Suprapubic skin (tissue), 4 donors: ENCODE results near the gene PDGFC. TPM values are rescaled to one million over a fixed set of nuclear protein-coding genes. Genes with fewer than 3 reads are reported as not detected.

ENCODE experiments used
- DNase-seq, 2 donors: peaks; one replicate each; pipeline ENCODE4 v3.0.0-alpha.2; 2019; ENCODE audit warnings: low spot score in 2 of 2
- H3K27ac ChIP-seq: fragments of 200-600 bp; sonication (generic); one replicate; pipeline ENCODE4 v1.5.1; 2019
- H3K27me3 ChIP-seq: fragments of 200-600 bp; sonication (generic); one replicate; pipeline ENCODE4 v1.5.1; 2019
- H3K36me3 ChIP-seq: fragments of 200-600 bp; sonication (generic); one replicate; pipeline ENCODE4 v1.5.1; 2019
- H3K4me1 ChIP-seq: fragments of 200-600 bp; sonication (generic); one replicate; pipeline ENCODE4 v1.5.1; 2019
- H3K4me3 ChIP-seq: fragments of 200-600 bp; sonication (generic); one replicate; pipeline ENCODE4 v1.5.1; 2019; ENCODE audit warnings: mild to moderate bottlenecking
- H3K9me3 ChIP-seq: fragments of 200-600 bp; sonication (generic); one replicate; pipeline ENCODE4 v1.5.1; 2019
- EP300 ChIP-seq: sonication (generic); formaldehyde crosslinking; IDR thresholded peaks from one replicate; pipeline ENCODE4 v1.6.1; 2017; ENCODE audit warnings: antibody characterized with exemption
- POLR2A ChIP-seq, 2 donors: fragments of 450-650 bp; IDR thresholded peaks; one replicate each; pipeline ENCODE4 v1.6.1; 2017; ENCODE audit warnings: antibody characterized with exemption in 2 of 2, mild to moderate bottlenecking in 2 of 2, moderate library complexity in 2 of 2
- POLR2AphosphoS5 ChIP-seq, 3 donors: sonication (generic); formaldehyde crosslinking; IDR thresholded peaks; one replicate each; pipeline ENCODE4 v1.6.1; 2017; ENCODE audit warnings: antibody characterized with exemption in 3 of 3
- WGBS: methylation state at CpG from one replicate; pipeline ENCODE4 v1.1.5; 2018; 5-methylcytosine and 5-hydroxymethylcytosine counted together
- total RNA-seq, 4 donors: library from RNA; depleted of rRNA; stranded (reverse); fragments of >200 nt; gene quantifications; one replicate each; pipeline ENCODE4 v1.1.0, GENCODE V29; 2016
- TF ChIP-seq, protein P1 (sequence below), 2 donors: fragments of 200-600 bp in 1 of 2; fragments of 450-650 bp in 1 of 2; sonication (generic) in 1 of 2; IDR thresholded peaks; one replicate each; pipeline ENCODE4 v1.5.1; 2016 to 2019; ENCODE audit warnings: antibody characterized with exemption in 2 of 2, mild to moderate bottlenecking in 1 of 2, moderate library complexity in 1 of 2

PDGFC gene
- total RNA-seq, 4 donors from 2014 or later, result 12.0 to 26.4 (median 22.4) TPM

DNA sequence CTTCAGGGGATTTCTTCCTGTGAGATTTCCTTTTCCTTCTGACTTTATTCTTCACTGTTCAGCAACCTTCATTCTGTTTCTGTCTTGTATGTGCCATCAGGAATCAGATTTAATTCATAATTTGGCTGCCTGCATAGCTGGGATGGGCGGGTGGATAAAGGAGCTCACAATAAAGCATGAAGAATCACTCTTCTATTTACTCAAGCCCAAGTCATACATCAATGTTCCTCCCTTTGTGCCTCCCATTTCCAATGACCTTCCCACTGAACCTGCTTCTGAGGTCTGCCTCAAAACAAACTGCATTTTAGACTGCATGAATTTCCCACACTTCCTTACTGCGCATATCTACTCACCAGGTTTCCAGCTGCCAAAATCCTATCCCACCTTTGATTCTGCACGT, 14.0 kb downstream of the PDGFC start:
- H3K9me3 ChIP-seq, result no peaks in the 10 kb centered on the region
- no peak for DNase-seq
- H3K4me1 ChIP-seq, result peaks cover 11% of the 10 kb centered on the region
- TF ChIP-seq, protein P1, sequence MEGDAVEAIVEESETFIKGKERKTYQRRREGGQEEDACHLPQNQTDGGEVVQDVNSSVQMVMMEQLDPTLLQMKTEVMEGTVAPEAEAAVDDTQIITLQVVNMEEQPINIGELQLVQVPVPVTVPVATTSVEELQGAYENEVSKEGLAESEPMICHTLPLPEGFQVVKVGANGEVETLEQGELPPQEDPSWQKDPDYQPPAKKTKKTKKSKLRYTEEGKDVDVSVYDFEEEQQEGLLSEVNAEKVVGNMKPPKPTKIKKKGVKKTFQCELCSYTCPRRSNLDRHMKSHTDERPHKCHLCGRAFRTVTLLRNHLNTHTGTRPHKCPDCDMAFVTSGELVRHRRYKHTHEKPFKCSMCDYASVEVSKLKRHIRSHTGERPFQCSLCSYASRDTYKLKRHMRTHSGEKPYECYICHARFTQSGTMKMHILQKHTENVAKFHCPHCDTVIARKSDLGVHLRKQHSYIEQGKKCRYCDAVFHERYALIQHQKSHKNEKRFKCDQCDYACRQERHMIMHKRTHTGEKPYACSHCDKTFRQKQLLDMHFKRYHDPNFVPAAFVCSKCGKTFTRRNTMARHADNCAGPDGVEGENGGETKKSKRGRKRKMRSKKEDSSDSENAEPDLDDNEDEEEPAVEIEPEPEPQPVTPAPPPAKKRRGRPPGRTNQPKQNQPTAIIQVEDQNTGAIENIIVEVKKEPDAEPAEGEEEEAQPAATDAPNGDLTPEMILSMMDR (IDR thresholded peaks at IDR 0.05), result no peak
- TF ChIP-seq EP300 (no peak), POLR2A (IDR thresholded peaks at IDR 0.05) (no peak), POLR2AphosphoS5 (IDR thresholded peaks at IDR 0.05) (no peak)
- no peak overlapping the region for H3K27ac ChIP-seq
- WGBS, result 72% methylated on average over 3 of the region's 3 CpGs
- no peak overlapping the region for H3K4me3 ChIP-seq
- H3K27me3 ChIP-seq, result no peaks in the 10 kb centered on the region
- H3K36me3 ChIP-seq, result no peaks in the 10 kb centered on the region

DNA sequence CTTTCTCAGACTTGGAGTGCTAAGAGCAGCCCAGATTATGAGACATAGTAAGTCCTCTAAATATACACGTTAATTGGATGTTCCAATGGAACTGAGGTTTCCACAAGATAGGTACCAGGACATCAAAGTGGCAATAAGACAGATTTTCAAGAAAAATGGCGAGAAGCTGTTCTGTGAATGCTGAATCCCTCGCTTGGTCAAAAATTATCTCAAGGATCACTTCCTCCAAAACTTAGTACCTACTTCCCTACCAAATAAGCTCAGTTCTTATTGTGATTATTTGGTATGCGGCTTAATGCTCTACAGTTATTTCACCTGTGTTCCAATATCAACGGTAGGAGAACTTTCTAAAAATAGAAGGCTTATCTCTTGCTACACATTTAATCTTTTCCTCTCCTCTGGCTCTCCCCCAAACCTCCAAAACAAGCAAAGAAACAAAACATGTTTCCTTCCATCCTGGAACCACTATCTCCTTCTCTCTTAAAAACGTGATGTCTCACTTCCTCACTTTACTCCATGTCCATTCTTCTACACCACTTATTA, 14.7 kb downstream of the PDGFC start:
- whole genome bisulfite sequencing, result 74% methylated on average over 6 of the region's 6 CpGs
- no peaks in the 10 kb centered on the region for H3K27me3 ChIP-seq
- H3K9me3 ChIP-seq, result no peaks in the 10 kb centered on the region
- peaks cover 11% of the 10 kb centered on the region for H3K4me1 ChIP-seq
- no peak for TF ChIP-seq EP300
- TF ChIP-seq POLR2A (IDR thresholded peaks at IDR 0.05), result no peak
- no peak for TF ChIP-seq POLR2AphosphoS5 (IDR thresholded peaks at IDR 0.05)
- H3K36me3 ChIP-seq, result no peaks in the 10 kb centered on the region
- no peak overlapping the region for H3K4me3 ChIP-seq
- no peak for DNase-seq
- no peak overlapping the region for H3K27ac ChIP-seq

DNA sequence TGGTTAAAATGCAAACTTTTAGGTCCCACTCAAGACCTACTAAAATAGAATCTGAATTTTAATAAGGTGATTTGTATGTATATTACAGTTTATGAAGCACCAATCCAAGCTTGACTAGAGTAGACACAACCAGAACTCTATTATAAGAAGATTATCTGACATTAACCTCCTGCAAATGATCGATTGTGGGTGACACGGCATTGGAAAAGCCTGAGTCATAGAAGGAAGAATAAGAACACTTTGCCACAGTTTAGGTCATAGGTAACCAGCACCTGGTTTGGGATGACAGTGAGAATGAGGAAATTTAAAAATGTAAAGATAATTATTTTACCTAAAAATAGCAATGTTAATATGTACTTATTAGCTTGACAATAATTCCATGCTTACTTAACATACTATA, 15.2 kb downstream of the PDGFC start:
- DNase-seq, result no peak
- no peaks in the 10 kb centered on the region for H3K9me3 ChIP-seq
- peaks cover 11% of the 10 kb centered on the region for H3K4me1 ChIP-seq
- no peaks in the 10 kb centered on the region for H3K27me3 ChIP-seq
- no peaks in the 10 kb centered on the region for H3K36me3 ChIP-seq
- no peak overlapping the region for H3K4me3 ChIP-seq
- TF ChIP-seq EP300, result no peak
- no peak overlapping the region for H3K27ac ChIP-seq
- WGBS, result 91% methylated on average over 2 of the region's 2 CpGs

DNA sequence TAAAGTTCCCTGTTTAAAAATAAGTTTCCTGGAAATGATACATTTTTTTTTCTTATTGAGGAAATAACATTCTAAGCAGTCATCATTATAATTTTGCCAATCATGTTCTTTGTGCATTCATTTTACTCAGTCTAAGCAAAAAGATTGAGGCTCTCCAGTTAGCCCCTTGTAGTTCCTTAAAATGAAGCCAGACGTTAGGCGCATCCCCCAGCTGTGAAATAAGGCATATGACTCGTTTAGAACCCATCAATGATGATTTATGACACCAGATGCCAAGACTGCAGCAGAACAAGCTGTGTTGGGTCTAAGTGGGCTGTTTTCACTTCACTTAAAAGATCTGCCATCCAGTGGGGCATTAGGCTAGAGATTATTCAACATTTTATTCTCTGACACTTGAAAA, 17.0 kb downstream of the PDGFC start:
- H3K4me1 ChIP-seq, result peaks cover 23% of the 10 kb centered on the region
- DNase-seq, result no peak
- no peaks in the 10 kb centered on the region for H3K36me3 ChIP-seq
- 60% methylated on average over 3 of the region's 3 CpGs for WGBS
- H3K27me3 ChIP-seq, result no peaks in the 10 kb centered on the region
- H3K4me3 ChIP-seq, result no peak overlapping the region
- H3K9me3 ChIP-seq, result no peaks in the 10 kb centered on the region
- no peak overlapping the region for H3K27ac ChIP-seq
- TF ChIP-seq POLR2AphosphoS5 (IDR thresholded peaks at IDR 0.05) (no peak), EP300 (no peak), POLR2A (IDR thresholded peaks at IDR 0.05) (no peak)
- TF ChIP-seq, protein P1 (IDR thresholded peaks at IDR 0.05), result no peak

DNA sequence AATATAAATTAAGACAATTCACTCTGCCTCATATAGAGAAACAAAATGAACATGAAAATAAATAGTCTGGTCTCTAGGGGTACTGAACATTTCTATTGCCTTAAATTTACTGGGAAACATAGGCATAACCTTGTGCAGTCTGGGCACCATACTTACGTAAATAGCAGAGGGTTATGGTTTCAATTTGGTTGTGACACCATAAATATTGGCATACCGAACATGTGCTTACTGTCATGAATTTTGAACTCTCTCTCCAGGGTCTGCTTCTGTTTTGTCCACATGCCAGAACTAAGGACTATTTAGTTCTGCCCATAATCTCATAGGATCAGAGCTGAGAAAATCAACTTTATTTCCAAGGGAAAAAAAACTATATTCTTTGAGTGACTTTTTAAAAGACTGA, 17.6 kb downstream of the PDGFC start:
- Histone ChIP-seq H3K27me3 (no peaks in the 10 kb centered on the region), H3K4me1 (peaks cover 23% of the 10 kb centered on the region), H3K36me3 (no peaks in the 10 kb centered on the region), H3K4me3 (no peak overlapping the region), H3K9me3 (no peaks in the 10 kb centered on the region), H3K27ac (no peak overlapping the region)
- TF ChIP-seq, protein P1 (IDR thresholded peaks at IDR 0.05), result no peak
- TF ChIP-seq EP300 (no peak), POLR2AphosphoS5 (IDR thresholded peaks at IDR 0.05) (no peak), POLR2A (IDR thresholded peaks at IDR 0.05) (no peak)
- WGBS, result 68% methylated on average over 2 of the region's 2 CpGs
- no peak for DNase-seq

DNA sequence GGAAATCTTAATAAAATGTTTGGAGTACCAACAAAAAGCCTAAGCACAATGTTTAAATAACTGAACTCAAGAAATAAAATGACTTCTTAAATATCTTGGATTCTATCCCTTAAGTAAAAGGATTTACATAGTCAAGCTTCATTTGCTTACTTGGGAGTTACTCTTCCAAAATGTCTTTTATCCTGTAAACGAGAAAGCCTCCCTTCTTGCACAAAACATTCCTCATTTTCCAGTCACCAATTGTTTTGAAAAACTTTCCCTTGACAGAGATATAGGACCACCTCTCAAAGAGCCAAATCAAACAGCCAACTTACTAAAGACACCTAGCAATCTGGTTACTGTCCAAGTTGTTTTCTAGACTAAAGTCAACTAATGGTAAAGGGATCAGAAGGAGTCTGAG, 18.6 kb downstream of the PDGFC start:
- TF ChIP-seq, protein P1 (IDR thresholded peaks at IDR 0.05), result no peak
- TF ChIP-seq POLR2A (IDR thresholded peaks at IDR 0.05), result no peak
- no peak for TF ChIP-seq POLR2AphosphoS5 (IDR thresholded peaks at IDR 0.05)
- no peak for TF ChIP-seq EP300
- Histone ChIP-seq H3K36me3 (no peaks in the 10 kb centered on the region), H3K4me1 (peaks cover 29% of the 10 kb centered on the region), H3K27me3 (no peaks in the 10 kb centered on the region), H3K9me3 (no peaks in the 10 kb centered on the region), H3K4me3 (no peak overlapping the region), H3K27ac (no peak overlapping the region)
- 50% methylated on average over 1 of the region's 1 CpG for WGBS
- no peak for DNase-seq
